Upper lobe of left lung (tissue), 6 donors: ENCODE measurements around the gene PAFAH1B1. TPM values are rescaled to one million over a fixed set of nuclear protein-coding genes. Genes with fewer than 3 reads are reported as not detected.
"Not testable (repeated sequence)": the region's sequence is repeated elsewhere in the genome, so short reads cannot be mapped to it uniquely, and the experiment has no call there.

Source experiments
- ATAC-seq, 2 donors: fragments of 200-7000 bp; cut with Tn5 transposase; one replicate each; pipeline ENCODE4 v1.9.1; 2022; ENCODE audit warnings: mild to moderate bottlenecking in 2 of 2, moderate library complexity in 2 of 2; ENCODE audit not compliant: low FRiP score in 2 of 2
- DNase-seq, 2 donors: peaks; one replicate each; pipeline ENCODE4 v3.0.0-alpha.2; 2019 to 2020
- H3K27ac ChIP-seq, 4 donors: fragments of 200-600 bp; sonication (generic); one replicate each; pipeline ENCODE4 v1.5.1; 2016 to 2019
- H3K27me3 ChIP-seq, 4 donors: fragments of 200-600 bp; sonication (generic); one replicate each; pipeline ENCODE4 v1.5.1; 2017 to 2019
- H3K36me3 ChIP-seq, 4 donors: fragments of 200-600 bp; sonication (generic); one replicate each; pipeline ENCODE4 v1.5.1; 2016 to 2019
- H3K4me1 ChIP-seq, 4 donors: fragments of 200-600 bp; sonication (generic); one replicate each; pipeline ENCODE4 v1.5.1; 2018 to 2019
- H3K4me3 ChIP-seq, 4 donors: fragments of 200-600 bp; sonication (generic); one replicate each; pipeline ENCODE4 v1.5.1; 2017 to 2019; ENCODE audit warnings: mild to moderate bottlenecking in 2 of 4, moderate library complexity in 1 of 4
- H3K9me3 ChIP-seq, 4 donors: fragments of 200-600 bp; sonication (generic); one replicate each; pipeline ENCODE4 v1.5.1; 2018 to 2019
- EP300 ChIP-seq, 4 donors: sonication (generic); formaldehyde crosslinking; IDR thresholded peaks; one replicate each; pipeline ENCODE4 v1.5.1; 2017; ENCODE audit warnings: antibody characterized with exemption in 4 of 4, control low read depth in 2 of 4
- POLR2A ChIP-seq, 4 donors: fragments of 450-650 bp; IDR thresholded peaks; one replicate each; pipeline ENCODE4 v1.5.1; 2016 to 2017; ENCODE audit warnings: antibody characterized with exemption in 4 of 4, mild to moderate bottlenecking in 2 of 4
- POLR2AphosphoS5 ChIP-seq, 2 donors: sonication (generic); formaldehyde crosslinking; IDR thresholded peaks; one replicate each; pipeline ENCODE4 v1.5.1; 2017; ENCODE audit warnings: antibody characterized with exemption in 2 of 2
- WGBS, 2 donors: methylation state at CpG; one replicate each; pipeline ENCODE4 v1.1.5; 2017 to 2018; 5-methylcytosine and 5-hydroxymethylcytosine counted together
- total RNA-seq, 6 donors: library from RNA; depleted of rRNA in 4 of 6; stranded (reverse); fragments of >200 nt in 4 of 6; gene quantifications; one replicate each; pipeline versions ENCODE4 v1.1.0 to v1.2.1, GENCODE V29; 2016 to 2021
- TF ChIP-seq, protein P1 (sequence below), 6 experiments: fragments of 450-650 bp in 4 of 6; fragments of 200-600 bp in 2 of 6; sonication (generic) in 2 of 6; IDR thresholded peaks; one replicate each; pipeline ENCODE4 v1.5.1; 2016 to 2019; ENCODE audit warnings: antibody characterized with exemption in 6 of 6
- donor health status: DM: no; HTN: no; CAD: no; lungs with moderate emphysema.
- donor health status: DM: no; HTN: yes; CAD: no; lungs with severe emphysema.

Gene PAFAH1B1
- total RNA-seq: 100 to 1,000 TPM in 4 of 6 donors, 10 to 100 TPM in 2; 81.7 to 258 (median 114) TPM

GRCh38 chr17:2592971-2593820 lies at the start of gene PAFAH1B1:
Gene PAFAH1B1 (plus strand): TSS chr17:2593654. CDS start chr17:2638289, 44,635 bp downstream.
- DNase-seq (peak; percentile 94 to 100), ATAC-seq (peak; percentile 92 to 97)
- 0% methylated on average over 17 to 64 of the region's 86 CpGs for WGBS, 2 donors
- Histone ChIP-seq H3K27me3 (no peaks in the 10 kb centered on the region), H3K4me1 (peaks cover 33 to 41% (median 38%) of the 10 kb centered on the region in 4 donors), H3K9me3 (no peaks in the 10 kb centered on the region), H3K36me3 (no peaks in the 10 kb centered on the region), H3K4me3 (peak within 1 kb of the TSS; percentile 66 to 89 (median 76)), H3K27ac (peak within 1 kb of the TSS; percentile 98 to 100 (median 99))
- TF ChIP-seq POLR2AphosphoS5 (IDR thresholded peaks at IDR 0.05) (peak in 1 of 2 donors; percentile 74), EP300 (IDR thresholded peaks at IDR 0.05) (no peak), POLR2A (IDR thresholded peaks at IDR 0.05) (peak in 3 of 4 donors; percentile 79 to 93 (median 79))
- TF ChIP-seq, protein P1, sequence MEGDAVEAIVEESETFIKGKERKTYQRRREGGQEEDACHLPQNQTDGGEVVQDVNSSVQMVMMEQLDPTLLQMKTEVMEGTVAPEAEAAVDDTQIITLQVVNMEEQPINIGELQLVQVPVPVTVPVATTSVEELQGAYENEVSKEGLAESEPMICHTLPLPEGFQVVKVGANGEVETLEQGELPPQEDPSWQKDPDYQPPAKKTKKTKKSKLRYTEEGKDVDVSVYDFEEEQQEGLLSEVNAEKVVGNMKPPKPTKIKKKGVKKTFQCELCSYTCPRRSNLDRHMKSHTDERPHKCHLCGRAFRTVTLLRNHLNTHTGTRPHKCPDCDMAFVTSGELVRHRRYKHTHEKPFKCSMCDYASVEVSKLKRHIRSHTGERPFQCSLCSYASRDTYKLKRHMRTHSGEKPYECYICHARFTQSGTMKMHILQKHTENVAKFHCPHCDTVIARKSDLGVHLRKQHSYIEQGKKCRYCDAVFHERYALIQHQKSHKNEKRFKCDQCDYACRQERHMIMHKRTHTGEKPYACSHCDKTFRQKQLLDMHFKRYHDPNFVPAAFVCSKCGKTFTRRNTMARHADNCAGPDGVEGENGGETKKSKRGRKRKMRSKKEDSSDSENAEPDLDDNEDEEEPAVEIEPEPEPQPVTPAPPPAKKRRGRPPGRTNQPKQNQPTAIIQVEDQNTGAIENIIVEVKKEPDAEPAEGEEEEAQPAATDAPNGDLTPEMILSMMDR (IDR thresholded peaks at IDR 0.05): peak in 4 of 6 experiments; percentile 37 to 61 (median 42)

DNA sequence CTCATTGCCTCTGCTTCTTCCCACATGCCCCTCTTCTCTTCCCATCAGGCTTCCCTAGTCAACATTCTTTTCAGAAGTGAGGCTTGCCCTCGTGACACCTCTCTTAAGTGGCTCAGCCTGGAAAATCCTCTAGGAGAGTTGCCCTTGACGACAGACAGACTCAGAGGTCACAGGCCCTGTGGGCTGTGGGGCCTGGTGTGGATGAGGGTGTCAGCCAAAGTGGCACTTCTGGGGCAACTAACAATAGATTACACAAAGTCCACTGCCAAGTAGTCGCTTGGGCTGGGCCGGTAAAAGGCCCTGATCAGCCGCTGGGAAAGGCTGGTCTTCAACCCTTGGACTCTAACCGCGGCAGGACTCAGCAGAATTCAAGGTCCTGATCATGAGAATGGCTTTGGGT lies 48.1 kb upstream of the PAFAH1B1 start:
- Histone ChIP-seq H3K36me3 (no peaks in the 10 kb centered on the region), H3K27ac (peak overlapping the region in 3 of 4 donors; percentile 70 to 77 (median 75)), H3K4me3 (no peak overlapping the region), H3K4me1 (peaks cover 0 to 14% (median 5%) of the 10 kb centered on the region in 4 donors), H3K27me3 (no peaks in the 10 kb centered on the region), H3K9me3 (no peaks in the 10 kb centered on the region)
- ATAC-seq: peak; percentile 47 to 75
- TF ChIP-seq, protein P1 (IDR thresholded peaks at IDR 0.05): no peak
- TF ChIP-seq POLR2AphosphoS5 (IDR thresholded peaks at IDR 0.05) (peak; percentile 72 to 74), POLR2A (IDR thresholded peaks at IDR 0.05) (peak in 1 of 4 donors; percentile 30), EP300 (IDR thresholded peaks at IDR 0.05) (peak in 3 of 4 donors; percentile 32 to 94 (median 69))
- 61 to 82% methylated on average over 7 of the region's 7 CpGs for WGBS, 2 donors
- peak in 1 of 2 donors; percentile 88 for DNase-seq

DNA sequence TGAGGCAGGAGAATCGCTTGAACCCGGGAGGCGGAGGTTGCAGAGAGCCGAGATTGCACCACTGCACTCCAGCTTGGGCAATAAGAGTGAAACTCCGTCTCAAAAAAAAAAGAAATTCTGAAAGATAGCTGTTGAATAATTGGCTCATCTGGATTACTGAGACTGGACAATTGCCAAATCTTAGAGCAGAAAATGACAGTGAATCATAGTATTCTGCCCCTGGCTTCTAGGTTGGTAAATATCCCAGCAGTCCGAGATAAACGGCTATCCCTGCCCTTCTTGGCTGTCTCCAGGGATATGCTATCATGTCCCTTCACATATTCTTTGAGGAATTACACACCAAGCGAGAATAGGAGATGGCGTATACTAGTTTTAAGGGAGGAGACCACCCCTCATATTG lies 46.3 kb upstream of the PAFAH1B1 start:
- no peak for DNase-seq
- Histone ChIP-seq H3K4me3 (no peak overlapping the region), H3K36me3 (no peaks in the 10 kb centered on the region), H3K9me3 (no peaks in the 10 kb centered on the region), H3K27ac (peak overlapping the region in 1 of 4 donors; percentile 44), H3K4me1 (peaks cover 0 to 14% (median 5%) of the 10 kb centered on the region in 4 donors), H3K27me3 (no peaks in the 10 kb centered on the region)
- ATAC-seq: no peak
- TF ChIP-seq EP300 (IDR thresholded peaks at IDR 0.05) (no peak), POLR2A (IDR thresholded peaks at IDR 0.05) (no peak), POLR2AphosphoS5 (IDR thresholded peaks at IDR 0.05) (no peak)
- TF ChIP-seq, protein P1 (IDR thresholded peaks at IDR 0.05): no peak
- WGBS, 2 donors: 74 to 75% methylated on average over 9 of the region's 9 CpGs

DNA sequence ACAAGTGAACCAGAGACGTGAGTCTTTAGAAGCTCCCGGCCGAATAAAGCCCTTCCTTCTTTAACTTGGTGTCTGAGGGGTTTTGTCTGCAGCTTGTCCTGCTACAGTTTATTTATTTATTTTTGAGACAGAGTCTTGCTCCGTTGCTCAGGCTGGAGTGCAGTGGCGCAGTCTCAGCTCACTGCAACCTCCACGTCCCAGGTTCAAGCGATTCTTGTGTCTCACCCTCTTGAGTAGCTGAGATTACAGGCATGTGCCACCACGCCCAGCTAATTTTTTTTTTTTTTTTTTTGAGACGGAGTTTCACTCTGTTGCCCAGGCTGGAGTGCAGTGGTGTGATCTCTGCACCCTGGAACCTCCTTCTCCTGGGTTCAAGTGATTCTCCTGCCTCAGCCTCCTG lies 45.4 kb upstream of the PAFAH1B1 start:
- not testable (repeated sequence) for H3K36me3 ChIP-seq, H3K9me3 ChIP-seq, H3K4me3 ChIP-seq, H3K27me3 ChIP-seq
- 64 to 73% methylated on average over 9 of the region's 9 CpGs for WGBS, 2 donors
- peaks cover 0 to 14% (median 5%) of the 10 kb centered on the region in 4 donors for H3K4me1 ChIP-seq
- peak in 1 of 4 donors; percentile 12 for TF ChIP-seq POLR2A (IDR thresholded peaks at IDR 0.05)
- TF ChIP-seq EP300 (IDR thresholded peaks at IDR 0.05): peak in 1 of 4 donors; percentile 56
- TF ChIP-seq POLR2AphosphoS5 (IDR thresholded peaks at IDR 0.05): peak in 1 of 2 donors; percentile 22
- DNase-seq (peak in 1 of 2 donors; percentile 71), ATAC-seq (peak; percentile 6 to 61)
- peak overlapping the region in 2 of 4 donors; percentile 44 to 63 for H3K27ac ChIP-seq
